Mammary epithelial cell (primary cell): ENCODE data around the gene GPRC5C.

Experiments
- CTCF ChIP-seq, 2 donors: IDR thresholded peaks in 1 of 2; conservative IDR thresholded peaks in 1 of 2; 2 replicates each; pipeline ENCODE4 v1.5.1; 2011 to 2012; ENCODE audit warnings: inconsistent platforms in 2 of 2, low read length in 2 of 2, mild to moderate bottlenecking in 2 of 2, control low read depth in 1 of 2, low read depth in 1 of 2; ENCODE audit not compliant: insufficient read depth in 1 of 2; ENCODE audit errors: extremely low read depth in 1 of 2
- EZH2 ChIP-seq: IDR thresholded peaks from 2 replicates; pipeline ENCODE4 v1.6.1; 2012; ENCODE audit warnings: low read length, inconsistent platforms, borderline replicate concordance

- TF ChIP-seq CTCF (conservative IDR thresholded peaks at IDR 0.05 in 1 of 2, IDR thresholded peaks at IDR 0.05 in 1 of 2; ENCODE audit: extremely low read depth in 1 of 2, insufficient read depth in 1 of 2, low read depth in 1 of 2, low read length in 2 of 2) (no peak), EZH2 (no peak)
These were observed 1.7 kb downstream of the GPRC5C start for GRCh38 chr17:74433421-74434121.
